22Rv1 (cell line): ENCODE measurements around the gene SND1.

Experiments used
- H3K27ac ChIP-seq: fragments of 450-650 bp; 2 replicates; pipeline ENCODE4 v1.5.1; 2017
- CTCF ChIP-seq: fragments of 450-650 bp; IDR thresholded peaks from 2 replicates; pipeline ENCODE4 v1.5.1; 2017; ENCODE audit warnings: mild to moderate bottlenecking
- ZFX ChIP-seq: fragments of 450-650 bp; IDR thresholded peaks from 2 replicates; pipeline ENCODE4 v1.6.1; 2017; ENCODE audit warnings: antibody characterized with exemption, borderline replicate concordance

SND1 gene

GRCh38 chr7:127741764-127742375, 89.9 kb downstream of the SND1 start:
- TF ChIP-seq CTCF (no peak), ZFX (no peak)
- peak overlapping the region; percentile 62 for H3K27ac ChIP-seq

GRCh38 chr7:127745445-127745844, 93.5 kb downstream of the SND1 start:
- H3K27ac ChIP-seq: no peak overlapping the region
- TF ChIP-seq CTCF: no peak
- no peak for TF ChIP-seq ZFX

- TF ChIP-seq ZFX: no peak
- TF ChIP-seq CTCF: no peak
- no peak overlapping the region for H3K27ac ChIP-seq
Measured at GRCh38 chr7:127751062-127751461, 99.1 kb downstream of the SND1 start.

- H3K27ac ChIP-seq: no peak overlapping the region
- TF ChIP-seq CTCF (no peak), ZFX (no peak)
Measured at GRCh38 chr7:127751490-127752448, 99.8 kb downstream of the SND1 start.

- no peak overlapping the region for H3K27ac ChIP-seq
- TF ChIP-seq ZFX (no peak), CTCF (no peak)
Measured at GRCh38 chr7:127752829-127753228, 100.8 kb downstream of the SND1 start.

- TF ChIP-seq CTCF: no peak
- no peak for TF ChIP-seq ZFX
- no peak overlapping the region for H3K27ac ChIP-seq
Measured at GRCh38 chr7:127754457-127754856, 102.5 kb downstream of the SND1 start.

GRCh38 chr7:127755521-127755920, 103.5 kb downstream of the SND1 start:
- H3K27ac ChIP-seq: no peak overlapping the region
- TF ChIP-seq ZFX (no peak), CTCF (no peak)
